Muscle layer of colon (tissue), 2 donors: ENCODE results near the gene TSPAN31.
A peak's percentile ranks its signal among the peaks of the same experiment; 100 is the strongest.
"Not testable (repeated sequence)": the region's sequence is repeated elsewhere in the genome, so short reads cannot be mapped to it uniquely, and the experiment has no call there.

Source experiments
- H3K27ac ChIP-seq: one replicate; pipeline ENCODE4 v1.7.0; 2013; ENCODE audit warnings: low read depth, mild to moderate bottlenecking, low read length, moderate library complexity
- H3K27me3 ChIP-seq, 2 donors: one replicate each; pipeline ENCODE4 v1.7.0; 2013; ENCODE audit warnings: low read length in 2 of 2, mild to moderate bottlenecking in 2 of 2; ENCODE audit not compliant: insufficient read depth in 2 of 2, control insufficient read depth in 1 of 2
- H3K36me3 ChIP-seq: one replicate; pipeline ENCODE4 v1.7.0; 2013; ENCODE audit warnings: mild to moderate bottlenecking, low read length; ENCODE audit not compliant: insufficient read depth
- H3K4me1 ChIP-seq: one replicate; pipeline ENCODE4 v1.7.0; 2013; ENCODE audit warnings: mild to moderate bottlenecking, low read length; ENCODE audit not compliant: insufficient read depth
- H3K4me3 ChIP-seq, 2 donors: one replicate each; pipeline ENCODE4 v1.7.0; 2013; ENCODE audit warnings: low read length in 2 of 2, low read depth in 1 of 2, mild to moderate bottlenecking in 1 of 2, moderate library complexity in 1 of 2
- H3K9ac ChIP-seq: one replicate; pipeline ENCODE4 v1.7.0; 2013; ENCODE audit warnings: low read length
- H3K9me3 ChIP-seq: one replicate; pipeline ENCODE4 v1.7.0; 2013; ENCODE audit warnings: mild to moderate bottlenecking, low read length
- donor health status: abdominal sarcoma.
- donor health status: Adenocarcinoma of cecum.

Gene TSPAN31

GRCh38 chr12:57766464-57767304 lies 21.8 kb downstream of the TSPAN31 start, which contains the start of gene CYP27B1:
CYP27B1 (minus strand) TSS chr12:57767078; CDS start chr12:57767041, 37 bp downstream.
- Histone ChIP-seq H3K4me1 (peaks cover 29% of the 10 kb centered on the region), H3K27me3 (peaks cover 40% of the 10 kb centered on the region in 2 donors), H3K27ac (no peak within 1 kb of the TSS), H3K9me3 (no peaks in the 10 kb centered on the region), H3K4me3 (peak within 1 kb of the TSS; percentile 15 to 43), H3K9ac (no peak within 1 kb of the TSS), H3K36me3 (peaks cover 5% of the 10 kb centered on the region)

- H3K9ac ChIP-seq: no peak overlapping the region
- H3K36me3 ChIP-seq: peaks cover 5% of the 10 kb centered on the region
- no peaks in the 10 kb centered on the region for H3K9me3 ChIP-seq
- H3K27ac ChIP-seq: no peak overlapping the region
- H3K27me3 ChIP-seq: peaks cover 38 to 39% of the 10 kb centered on the region in 2 donors
- no peak overlapping the region for H3K4me3 ChIP-seq
- H3K4me1 ChIP-seq: peaks cover 29% of the 10 kb centered on the region
Measured at GRCh38 chr12:57767305-57767698, 22.5 kb downstream of the TSPAN31 start.

GRCh38 chr12:57767876-57768275 lies 23.0 kb downstream of the TSPAN31 start:
- no peak overlapping the region for H3K4me3 ChIP-seq
- H3K4me1 ChIP-seq: peaks cover 29% of the 10 kb centered on the region
- no peaks in the 10 kb centered on the region for H3K9me3 ChIP-seq
- peaks cover 5% of the 10 kb centered on the region for H3K36me3 ChIP-seq
- peaks cover 33 to 34% of the 10 kb centered on the region in 2 donors for H3K27me3 ChIP-seq
- H3K27ac ChIP-seq: no peak overlapping the region
- no peak overlapping the region for H3K9ac ChIP-seq

- H3K4me1 ChIP-seq: peaks cover 31% of the 10 kb centered on the region
- H3K27me3 ChIP-seq: peaks cover 16 to 17% of the 10 kb centered on the region in 2 donors
Measured at GRCh38 chr12:57769594-57769993, 24.8 kb downstream of the TSPAN31 start.

GRCh38 chr12:57770734-57771133 lies 25.9 kb downstream of the TSPAN31 start:
- Histone ChIP-seq H3K4me1 (peaks cover 19% of the 10 kb centered on the region), H3K27me3 (peaks cover 4 to 6% of the 10 kb centered on the region in 2 donors), H3K4me3 (no peak overlapping the region), H3K9ac (no peak overlapping the region), H3K36me3 (peaks cover 5% of the 10 kb centered on the region), H3K9me3 (no peaks in the 10 kb centered on the region), H3K27ac (no peak overlapping the region)

More at GRCh38 chr12:57769594-57769993, 24.8 kb downstream of the TSPAN31 start:
- Histone ChIP-seq H3K9ac (no peak overlapping the region), H3K36me3 (peaks cover 5% of the 10 kb centered on the region), H3K4me3 (no peak overlapping the region), H3K9me3 (no peaks in the 10 kb centered on the region), H3K27ac (no peak overlapping the region)

GRCh38 chr12:57771236-57771872 lies 26.5 kb downstream of the TSPAN31 start:
- H3K27me3 ChIP-seq: peaks cover 0 to under 1% of the 10 kb centered on the region in 2 donors
- peak overlapping the region; percentile 72 to 82 for H3K4me3 ChIP-seq

GRCh38 chr12:57771873-57772428 lies 27.1 kb downstream of the TSPAN31 start, which contains the start of gene METTL1:
METTL1 (minus strand) TSS chr12:57772105; CDS start chr12:57772083, 22 bp downstream.
- Histone ChIP-seq H3K4me1 (peaks cover 7% of the 10 kb centered on the region), H3K9ac (peak within 1 kb of the TSS; percentile 55), H3K36me3 (peaks cover 9% of the 10 kb centered on the region), H3K4me3 (peak within 1 kb of the TSS; percentile 72 to 82), H3K27me3 (no peaks in the 10 kb centered on the region), H3K9me3 (no peaks in the 10 kb centered on the region), H3K27ac (peak within 1 kb of the TSS; percentile 95)

More at GRCh38 chr12:57771236-57771872, 26.5 kb downstream of the TSPAN31 start:
- peaks cover 9% of the 10 kb centered on the region for H3K36me3 ChIP-seq
- peak overlapping the region; percentile 8 for H3K9ac ChIP-seq
- H3K27ac ChIP-seq: peak overlapping the region; percentile 95
- H3K9me3 ChIP-seq: no peaks in the 10 kb centered on the region
- peaks cover 13% of the 10 kb centered on the region for H3K4me1 ChIP-seq

GRCh38 chr12:57772429-57773322 lies 27.8 kb downstream of the TSPAN31 start, which contains the start of gene EEF1AKMT3:
EEF1AKMT3 (plus strand) TSS chr12:57772614; CDS start chr12:57772725, 111 bp downstream.
- Histone ChIP-seq H3K4me1 (peaks cover 5% of the 10 kb centered on the region), H3K9me3 (no peaks in the 10 kb centered on the region), H3K4me3 (peak within 1 kb of the TSS; percentile 72 to 82), H3K9ac (peak within 1 kb of the TSS; percentile 55), H3K27ac (peak within 1 kb of the TSS; percentile 95), H3K36me3 (peaks cover 9% of the 10 kb centered on the region), H3K27me3 (no peaks in the 10 kb centered on the region)

GRCh38 chr12:57774634-57775033 lies 29.8 kb downstream of the TSPAN31 start:
- not testable (repeated sequence) for H3K27me3 ChIP-seq, H3K4me1 ChIP-seq, H3K9ac ChIP-seq, H3K4me3 ChIP-seq, H3K27ac ChIP-seq, H3K9me3 ChIP-seq, H3K36me3 ChIP-seq

- no peaks in the 10 kb centered on the region for H3K27me3 ChIP-seq
- H3K4me1 ChIP-seq: peaks cover 5% of the 10 kb centered on the region
- H3K9ac ChIP-seq: no peak overlapping the region
- H3K4me3 ChIP-seq: no peak overlapping the region
- no peak overlapping the region for H3K27ac ChIP-seq
- H3K36me3 ChIP-seq: peaks cover 4% of the 10 kb centered on the region
- H3K9me3 ChIP-seq: no peaks in the 10 kb centered on the region
Measured at GRCh38 chr12:57775044-57775443, 30.2 kb downstream of the TSPAN31 start.
